HEK293 (cell line): Measurements from ENCODE around the gene NRF1.

Experiments used
- CTCF ChIA-PET: fragments of 350-600 bp; formaldehyde crosslinking; extraction: SDS; loops from one replicate; lab custom pipeline; 2021; ENCODE audit warnings: antibody characterized with exemption; lab: Yijun Ruan, JAX
- POLR2A ChIA-PET: fragments of 300-600 bp; formaldehyde crosslinking; extraction: SDS; loops from one replicate; lab custom pipeline; 2020; ENCODE audit warnings: antibody characterized with exemption, inconsistent platforms; lab: Yijun Ruan, JAX
- H3K27ac ChIP-seq: fragments of 200-500 bp; sonication (Bioruptor generic); 2 replicates; pipeline ENCODE4 v1.5.1; 2014; ENCODE audit warnings: low read depth, low read length, control low read depth, inconsistent platforms; ENCODE audit errors: extremely low read depth
- H3K36me3 ChIP-seq, 2 experiments: fragments of 200-500 bp in 1 of 2; sonication (Bioruptor generic) in 1 of 2; 1 replicate in 1 of 2; 2 replicates in 1 of 2; pipeline ENCODE4 v1.5.1; 2014 to 2017; ENCODE audit warnings: inconsistent platforms in 2 of 2, low read length in 2 of 2; ENCODE audit not compliant: control insufficient read depth in 2 of 2, insufficient read depth in 1 of 2
- H3K4me1 ChIP-seq: fragments of 200-500 bp; sonication (Bioruptor generic); 2 replicates; pipeline ENCODE4 v1.5.1; 2014; ENCODE audit warnings: mild to moderate bottlenecking, low read length, inconsistent platforms; ENCODE audit not compliant: control insufficient read depth, insufficient read depth
- H3K4me3 ChIP-seq: 2 replicates; pipeline ENCODE4 v1.5.1; 2011; ENCODE audit warnings: low read depth, mild to moderate bottlenecking, control low read depth, low read length, moderate library complexity
- H3K9me3 ChIP-seq: fragments of 200-500 bp; sonication (Bioruptor generic); 2 replicates; pipeline ENCODE4 v1.5.1; 2014; ENCODE audit warnings: low read depth, low read length, inconsistent platforms; ENCODE audit not compliant: control insufficient read depth, insufficient read depth
- BCL11A ChIP-seq: fragments of 450-650 bp; formaldehyde crosslinking; IDR thresholded peaks from 2 replicates; pipeline ENCODE4 v1.5.1; 2016; ENCODE audit warnings: low read depth, missing biosample characterization, missing genetic modification characterization
- GLIS1 ChIP-seq: fragments of 450-650 bp; formaldehyde crosslinking; IDR thresholded peaks from 2 replicates; pipeline ENCODE4 v1.5.1; 2016; ENCODE audit warnings: missing biosample characterization, missing genetic modification characterization
- IKZF3 ChIP-seq: fragments of 450-650 bp; IDR thresholded peaks from 2 replicates; pipeline ENCODE4 v1.5.0; 2018; ENCODE audit warnings: missing biosample characterization, mild to moderate bottlenecking, missing genetic modification characterization, moderate library complexity
- ZBTB11 ChIP-seq: fragments of 450-650 bp; formaldehyde crosslinking; conservative IDR thresholded peaks from 2 replicates; pipeline ENCODE4 v1.5.1; 2016; ENCODE audit warnings: low read depth, missing biosample characterization, missing genetic modification characterization
- ZBTB17 ChIP-seq: fragments of 450-650 bp; formaldehyde crosslinking; IDR thresholded peaks from 2 replicates; pipeline ENCODE4 v1.5.1; 2016; ENCODE audit warnings: missing biosample characterization, missing genetic modification characterization
- ZBTB44 ChIP-seq: fragments of 450-650 bp; IDR thresholded peaks from 2 replicates; pipeline ENCODE4 v1.5.1; 2018; ENCODE audit warnings: missing biosample characterization, mild to moderate bottlenecking, missing genetic modification characterization
- ZBTB48 ChIP-seq: fragments of 450-650 bp; formaldehyde crosslinking; IDR thresholded peaks from 2 replicates; pipeline ENCODE4 v1.5.1; 2016; ENCODE audit warnings: missing biosample characterization, missing genetic modification characterization
- ZIC2 ChIP-seq: fragments of 450-650 bp; formaldehyde crosslinking; IDR thresholded peaks from 2 replicates; pipeline ENCODE4 v1.5.1; 2016; ENCODE audit warnings: missing biosample characterization, missing genetic modification characterization
- ZNF114 ChIP-seq: fragments of 450-650 bp; formaldehyde crosslinking; IDR thresholded peaks from 2 replicates; pipeline ENCODE4 v1.5.0; 2017; ENCODE audit warnings: missing biosample characterization, missing genetic modification characterization
- ZNF121 ChIP-seq: fragments of 450-650 bp; formaldehyde crosslinking; IDR thresholded peaks from 2 replicates; pipeline ENCODE4 v1.5.1; 2016; ENCODE audit warnings: missing biosample characterization, missing genetic modification characterization
- ZNF202 ChIP-seq: fragments of 450-650 bp; formaldehyde crosslinking; IDR thresholded peaks from 2 replicates; pipeline ENCODE4 v1.5.1; 2016; ENCODE audit warnings: missing biosample characterization, missing genetic modification characterization, borderline replicate concordance
- ZNF292 ChIP-seq: fragments of 450-650 bp; formaldehyde crosslinking; IDR thresholded peaks from 2 replicates; pipeline ENCODE4 v1.5.1; 2016; ENCODE audit warnings: low read depth, missing biosample characterization, missing genetic modification characterization, borderline replicate concordance
- ZNF449 ChIP-seq: fragments of 450-650 bp; formaldehyde crosslinking; IDR thresholded peaks from 2 replicates; pipeline ENCODE4 v1.5.1; 2017; ENCODE audit warnings: missing biosample characterization, mild to moderate bottlenecking, missing genetic modification characterization, moderate library complexity
- ZNF473 ChIP-seq: fragments of 450-650 bp; formaldehyde crosslinking; IDR thresholded peaks from 2 replicates; pipeline ENCODE4 v1.5.1; 2017; ENCODE audit warnings: missing biosample characterization, missing genetic modification characterization
- ZNF521 ChIP-seq: fragments of 450-650 bp; formaldehyde crosslinking; IDR thresholded peaks from 2 replicates; pipeline ENCODE4 v1.5.1; 2017; ENCODE audit warnings: missing biosample characterization, mild to moderate bottlenecking, missing genetic modification characterization
- ZNF624 ChIP-seq: fragments of 450-650 bp; formaldehyde crosslinking; IDR thresholded peaks from 2 replicates; pipeline ENCODE4 v1.5.1; 2017; ENCODE audit warnings: missing biosample characterization, missing genetic modification characterization
- ZNF629 ChIP-seq: fragments of 450-650 bp; formaldehyde crosslinking; IDR thresholded peaks from 2 replicates; pipeline ENCODE4 v1.5.1; 2017; ENCODE audit warnings: missing biosample characterization, missing genetic modification characterization
- ZNF654 ChIP-seq: fragments of 450-650 bp; formaldehyde crosslinking; IDR thresholded peaks from 2 replicates; pipeline ENCODE4 v1.5.1; 2016; ENCODE audit warnings: low read depth, missing biosample characterization, missing genetic modification characterization
- ZNF660 ChIP-seq: fragments of 450-650 bp; IDR thresholded peaks from 2 replicates; pipeline ENCODE4 v1.5.1; 2018; ENCODE audit warnings: missing biosample characterization, mild to moderate bottlenecking, missing genetic modification characterization

Gene NRF1

GRCh38 chr7:129644634-129645230, 33.2 kb downstream of the NRF1 start:
- Histone ChIP-seq H3K4me3 (no peak overlapping the region), H3K36me3 (no peaks in the 10 kb centered on the region), H3K27ac (no peak overlapping the region), H3K4me1 (0 out of 2 replicates have a peak, but pooled peaks cover 5% of the 10 kb centered on the region), H3K9me3 (no peaks in the 10 kb centered on the region)
- POLR2A ChIA-PET = no interaction called here
- CTCF ChIA-PET = interaction anchor here (0.5 to 3.2 kb wide), 32 partner anchors 10 to 481 kb away, joined by 3 to 29 read pairs (median 4); no protein-coding TSS in a partner anchor
- no peak for TF ChIP-seq ZNF114
- TF ChIP-seq ZNF449 (tag by site-specific recombination) = no peak
- no peak for TF ChIP-seq ZNF121
- no peak for TF ChIP-seq ZBTB44 (tag by site-specific recombination)
- peak; percentile 75 for TF ChIP-seq ZNF654 (tag by site-specific recombination)
- no peak for TF ChIP-seq ZBTB48 (tag by site-specific recombination)
- peak; percentile 66 for TF ChIP-seq ZBTB17
- 0 out of 2 replicates have a peak, but pooled peaks have one; percentile 37 for TF ChIP-seq ZNF660 (tag by site-specific recombination)
- TF ChIP-seq IKZF3 = peak; percentile 63

GRCh38 chr7:129646369-129647021, 35.0 kb downstream of the NRF1 start:
- Histone ChIP-seq H3K27ac (no peak overlapping the region), H3K9me3 (no peaks in the 10 kb centered on the region), H3K36me3 (no peaks in the 10 kb centered on the region), H3K4me3 (no peak overlapping the region), H3K4me1 (0 out of 2 replicates have a peak, but pooled peaks cover 5% of the 10 kb centered on the region)
- TF ChIP-seq ZNF292 (tag by site-specific recombination) (no peak), BCL11A (no peak), ZNF202 (tag by site-specific recombination) (no peak), ZBTB44 (tag by site-specific recombination) (no peak), GLIS1 (tag by site-specific recombination) (peak; percentile 62), ZNF624 (tag by site-specific recombination) (no peak), ZBTB11 (tag by site-specific recombination) (no peak), ZNF629 (tag by site-specific recombination) (no peak), ZNF473 (tag by site-specific recombination) (no peak), ZNF521 (tag by site-specific recombination) (no peak), ZIC2 (tag by site-specific recombination) (peak; percentile 62)
- ChIA-PET CTCF (interaction anchor here (0.7 to 1.6 kb wide), 6 partner anchors 9 to 428 kb away, joined by 3 to 6 read pairs (median 4); no protein-coding TSS in a partner anchor), POLR2A (no interaction called here)
